ENCODE measurements around the gene BLOC1S5.

The BLOC1S5 gene

DNA sequence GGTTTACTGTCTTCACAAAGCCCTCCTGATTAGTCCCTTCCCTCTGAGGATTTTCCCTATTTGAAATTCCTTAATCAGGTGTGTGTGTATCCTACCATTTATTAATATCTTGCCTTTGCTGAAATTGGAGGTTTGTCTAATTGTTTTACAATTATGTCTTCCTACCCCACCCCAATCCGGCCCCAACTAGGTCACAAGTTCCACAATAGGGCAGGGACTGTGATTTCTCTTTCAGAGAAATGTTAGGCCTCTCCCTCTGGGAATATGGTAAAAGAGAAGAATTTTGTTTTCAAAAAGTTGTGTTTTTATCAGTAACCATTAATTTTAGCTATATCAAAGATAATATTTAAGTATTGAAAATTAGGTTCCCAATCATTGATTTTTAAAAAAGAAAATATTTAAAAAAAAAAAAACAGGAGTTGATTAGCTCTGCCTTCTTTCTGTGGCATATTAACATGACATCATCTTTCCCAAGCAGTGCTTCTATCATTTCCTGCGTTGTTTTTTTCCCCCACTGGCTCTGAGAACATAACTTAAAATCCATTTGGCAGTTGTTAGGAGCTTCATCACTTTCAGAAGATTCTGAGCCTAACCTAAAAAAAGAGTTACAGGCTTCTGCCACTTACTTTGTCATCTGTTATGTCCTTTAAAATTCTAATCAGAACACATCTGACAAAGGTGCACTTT, 36.1 kb downstream of the BLOC1S5 start:
- Histone ChIP-seq H3K4me3 (ENCODE audit: low read length) (no peak overlapping the region), H3K36me3 (ENCODE audit: insufficient read depth, low read depth, low read length) (no peaks in the 10 kb centered on the region), H3K9me3 (ENCODE audit: insufficient read depth, low read depth, low read length) (no peaks in the 10 kb centered on the region), H3K27me3 (ENCODE audit: insufficient read depth, low read length) (no peaks in the 10 kb centered on the region), H3K9ac (ENCODE audit: low read depth, low read length) (no peak overlapping the region), H3K4me1 (ENCODE audit: insufficient read depth, low read length) (peaks cover 3% of the 10 kb centered on the region; the same call in 1 of the 2 replicates), H3K27ac (ENCODE audit: low read length) (no peak overlapping the region)

- H3K27ac ChIP-seq (ENCODE audit: low read length), result no peak overlapping the region
- H3K4me1 ChIP-seq (ENCODE audit: insufficient read depth, low read length), result peaks cover 3% of the 10 kb centered on the region; the same call in 1 of the 2 replicates
- H3K27me3 ChIP-seq (ENCODE audit: insufficient read depth, low read length), result no peaks in the 10 kb centered on the region
- no peak overlapping the region for H3K4me3 ChIP-seq (ENCODE audit: low read length)
- H3K9me3 ChIP-seq (ENCODE audit: insufficient read depth, low read depth, low read length), result no peaks in the 10 kb centered on the region
- no peak overlapping the region for H3K9ac ChIP-seq (ENCODE audit: low read depth, low read length)
- H3K36me3 ChIP-seq (ENCODE audit: insufficient read depth, low read depth, low read length), result no peaks in the 10 kb centered on the region
Measured at GRCh38 chr6:8026800-8027199, 37.4 kb downstream of the BLOC1S5 start.

- H3K27me3 ChIP-seq (ENCODE audit: insufficient read depth, low read length), result no peaks in the 10 kb centered on the region
- H3K27ac ChIP-seq (ENCODE audit: low read length), result no peak overlapping the region
- peaks cover 3% of the 10 kb centered on the region; the same call in 1 of the 2 replicates for H3K4me1 ChIP-seq (ENCODE audit: insufficient read depth, low read length)
- no peaks in the 10 kb centered on the region for H3K9me3 ChIP-seq (ENCODE audit: insufficient read depth, low read depth, low read length)
- H3K4me3 ChIP-seq (ENCODE audit: low read length), result no peak overlapping the region
- H3K9ac ChIP-seq (ENCODE audit: low read depth, low read length), result no peak overlapping the region
- no peaks in the 10 kb centered on the region for H3K36me3 ChIP-seq (ENCODE audit: insufficient read depth, low read depth, low read length)
Measured at GRCh38 chr6:8025191-8025590, 39.0 kb downstream of the BLOC1S5 start.

DNA sequence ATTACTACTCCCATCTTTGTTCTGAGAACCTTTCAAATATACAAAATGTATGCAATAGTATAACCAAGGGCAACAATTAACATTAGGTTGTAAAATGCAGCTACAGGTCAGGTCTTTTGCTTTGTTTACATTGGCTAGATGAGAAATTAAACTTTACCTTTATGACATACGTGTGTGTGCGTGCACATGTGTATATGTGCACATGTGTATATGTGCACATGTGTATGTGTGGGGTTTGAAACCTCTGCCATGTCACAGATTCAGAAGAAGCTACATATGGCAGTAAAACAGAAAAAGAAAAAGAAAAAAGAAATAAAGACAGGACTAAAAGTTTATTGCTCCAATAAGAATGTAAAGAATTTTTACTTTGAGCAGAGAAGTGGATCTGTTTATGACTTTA, 40.6 kb downstream of the BLOC1S5 start:
- Histone ChIP-seq H3K4me3 (ENCODE audit: low read length) (no peak overlapping the region), H3K9me3 (ENCODE audit: insufficient read depth, low read depth, low read length) (no peaks in the 10 kb centered on the region), H3K27me3 (ENCODE audit: insufficient read depth, low read length) (no peaks in the 10 kb centered on the region), H3K9ac (ENCODE audit: low read depth, low read length) (no peak overlapping the region), H3K27ac (ENCODE audit: low read length) (no peak overlapping the region), H3K36me3 (ENCODE audit: insufficient read depth, low read depth, low read length) (no peaks in the 10 kb centered on the region), H3K4me1 (ENCODE audit: insufficient read depth, low read length) (peaks cover 5% of the 10 kb centered on the region; the same call in 1 of the 2 replicates)

GRCh38 chr6:8020083-8020482, 44.1 kb downstream of the BLOC1S5 start:
- H3K36me3 ChIP-seq (ENCODE audit: insufficient read depth, low read depth, low read length), result peaks cover 5% of the 10 kb centered on the region

DNA sequence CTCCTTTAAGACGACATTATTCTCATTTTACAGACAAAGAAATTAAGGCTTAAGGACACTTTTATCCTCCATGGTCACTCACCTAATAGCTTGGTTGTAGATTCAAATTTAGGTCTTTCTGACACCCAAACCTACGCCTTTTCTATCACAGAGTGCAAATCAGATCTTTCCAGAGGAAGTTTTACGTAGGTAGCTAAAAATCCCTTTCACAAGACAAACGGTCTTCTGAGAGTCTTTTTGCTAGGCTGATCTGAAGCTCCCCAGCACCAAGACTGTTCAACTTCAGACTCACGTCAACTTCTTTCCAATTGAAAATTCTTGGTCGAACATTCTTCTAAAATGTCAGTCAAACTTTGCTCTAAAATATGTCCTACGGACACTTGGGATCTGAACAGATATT, 46.5 kb downstream of the BLOC1S5 start:
- Histone ChIP-seq H3K36me3 (ENCODE audit: insufficient read depth, low read depth, low read length) (peaks cover 18% of the 10 kb centered on the region), H3K27ac (ENCODE audit: low read length) (no peak overlapping the region), H3K9me3 (ENCODE audit: insufficient read depth, low read depth, low read length) (no peaks in the 10 kb centered on the region), H3K27me3 (ENCODE audit: insufficient read depth, low read length) (no peaks in the 10 kb centered on the region), H3K9ac (ENCODE audit: low read depth, low read length) (peak overlapping the region; percentile 23; the same call in 1 of the 2 replicates), H3K4me3 (ENCODE audit: low read length) (no peak overlapping the region), H3K4me1 (ENCODE audit: insufficient read depth, low read length) (peaks cover 17% of the 10 kb centered on the region)

More at GRCh38 chr6:8020083-8020482, 44.1 kb downstream of the BLOC1S5 start:
- no peak overlapping the region for H3K9ac ChIP-seq (ENCODE audit: low read depth, low read length)
- no peak overlapping the region for H3K27ac ChIP-seq (ENCODE audit: low read length)
- H3K4me3 ChIP-seq (ENCODE audit: low read length), result no peak overlapping the region
- no peaks in the 10 kb centered on the region for H3K9me3 ChIP-seq (ENCODE audit: insufficient read depth, low read depth, low read length)
- H3K27me3 ChIP-seq (ENCODE audit: insufficient read depth, low read length), result no peaks in the 10 kb centered on the region
- peaks cover 17% of the 10 kb centered on the region for H3K4me1 ChIP-seq (ENCODE audit: insufficient read depth, low read length)

- Histone ChIP-seq H3K36me3 (ENCODE audit: insufficient read depth, low read depth, low read length) (peaks cover 18% of the 10 kb centered on the region), H3K27ac (ENCODE audit: low read length) (no peak overlapping the region), H3K9ac (ENCODE audit: low read depth, low read length) (no peak overlapping the region), H3K4me1 (ENCODE audit: insufficient read depth, low read length) (peaks cover 17% of the 10 kb centered on the region), H3K27me3 (ENCODE audit: insufficient read depth, low read length) (no peaks in the 10 kb centered on the region), H3K4me3 (ENCODE audit: low read length) (no peak overlapping the region), H3K9me3 (ENCODE audit: insufficient read depth, low read depth, low read length) (no peaks in the 10 kb centered on the region)
Measured at GRCh38 chr6:8017276-8017701, 46.9 kb downstream of the BLOC1S5 start.

GRCh38 chr6:8014947-8015346, 49.2 kb downstream of the BLOC1S5 start:
- no peaks in the 10 kb centered on the region for H3K27me3 ChIP-seq (ENCODE audit: insufficient read depth, low read length)
- H3K9ac ChIP-seq (ENCODE audit: low read depth, low read length), result no peak overlapping the region
- no peak overlapping the region for H3K4me3 ChIP-seq (ENCODE audit: low read length)
- H3K4me1 ChIP-seq (ENCODE audit: insufficient read depth, low read length), result peaks cover 21% of the 10 kb centered on the region
- H3K27ac ChIP-seq (ENCODE audit: low read length), result no peak overlapping the region
- H3K36me3 ChIP-seq (ENCODE audit: insufficient read depth, low read depth, low read length), result peaks cover 18% of the 10 kb centered on the region
- H3K9me3 ChIP-seq (ENCODE audit: insufficient read depth, low read depth, low read length), result no peaks in the 10 kb centered on the region

DNA sequence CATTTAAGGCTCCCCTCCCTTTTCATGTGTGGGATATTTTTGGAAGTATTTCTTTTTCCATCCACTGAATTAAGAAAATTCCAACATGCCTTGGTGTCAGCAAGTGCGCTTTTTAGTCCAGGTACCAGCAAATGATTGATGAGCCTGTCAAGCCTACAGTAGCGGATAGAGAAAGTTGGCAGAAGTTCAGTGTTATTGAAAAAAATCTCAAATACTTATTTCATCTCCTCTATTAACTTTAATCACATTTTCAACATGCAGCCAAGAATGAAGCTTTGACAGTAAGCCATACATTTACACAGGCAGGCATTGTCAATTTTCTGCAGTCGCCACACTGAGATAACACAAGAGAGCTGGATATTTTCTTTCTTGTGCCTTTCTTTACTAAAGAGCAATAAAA, 50.4 kb downstream of the BLOC1S5 start:
- peaks cover 20% of the 10 kb centered on the region for H3K4me1 ChIP-seq (ENCODE audit: insufficient read depth, low read length)
- no peaks in the 10 kb centered on the region for H3K9me3 ChIP-seq (ENCODE audit: insufficient read depth, low read depth, low read length)
- H3K27me3 ChIP-seq (ENCODE audit: insufficient read depth, low read length), result no peaks in the 10 kb centered on the region
- no peak overlapping the region for H3K4me3 ChIP-seq (ENCODE audit: low read length)
- peaks cover 18% of the 10 kb centered on the region for H3K36me3 ChIP-seq (ENCODE audit: insufficient read depth, low read depth, low read length)
- no peak overlapping the region for H3K27ac ChIP-seq (ENCODE audit: low read length)
- no peak overlapping the region for H3K9ac ChIP-seq (ENCODE audit: low read depth, low read length)

DNA sequence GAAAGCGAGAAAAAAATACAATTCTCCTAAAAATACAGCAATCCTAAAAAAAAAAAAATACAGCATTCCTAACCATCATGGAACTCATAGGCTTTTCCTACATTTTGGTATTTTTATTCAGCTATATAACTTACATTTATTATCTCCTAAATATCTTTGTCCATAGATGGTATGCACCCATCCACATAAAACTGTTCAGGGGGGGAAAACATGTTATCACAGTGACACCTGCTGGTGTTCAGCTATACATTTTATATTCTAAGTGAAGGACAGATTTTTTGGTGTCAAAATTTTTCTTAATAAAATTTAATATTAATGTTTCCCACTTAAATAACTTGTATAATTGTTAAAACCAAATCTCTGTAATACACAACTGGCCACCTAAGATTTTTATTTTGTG, 58.0 kb downstream of the BLOC1S5 start:
- Histone ChIP-seq H3K27ac (ENCODE audit: low read length) (no peak overlapping the region), H3K36me3 (ENCODE audit: insufficient read depth, low read depth, low read length) (peaks cover 4% of the 10 kb centered on the region; the same call in 1 of the 2 replicates), H3K9me3 (ENCODE audit: insufficient read depth, low read depth, low read length) (no peaks in the 10 kb centered on the region), H3K27me3 (ENCODE audit: insufficient read depth, low read length) (no peaks in the 10 kb centered on the region), H3K4me1 (ENCODE audit: insufficient read depth, low read length) (peaks cover 5% of the 10 kb centered on the region; the same call in 1 of the 2 replicates), H3K4me3 (ENCODE audit: low read length) (no peak overlapping the region), H3K9ac (ENCODE audit: low read depth, low read length) (no peak overlapping the region)

- Histone ChIP-seq H3K27me3 (ENCODE audit: insufficient read depth, low read length) (no peaks in the 10 kb centered on the region), H3K9me3 (ENCODE audit: insufficient read depth, low read depth, low read length) (no peaks in the 10 kb centered on the region), H3K9ac (ENCODE audit: low read depth, low read length) (no peak overlapping the region), H3K4me1 (ENCODE audit: insufficient read depth, low read length) (peaks cover 6% of the 10 kb centered on the region; the same call in 1 of the 2 replicates), H3K36me3 (ENCODE audit: insufficient read depth, low read depth, low read length) (peaks cover 4% of the 10 kb centered on the region; the same call in 1 of the 2 replicates), H3K4me3 (ENCODE audit: low read length) (no peak overlapping the region), H3K27ac (ENCODE audit: low read length) (no peak overlapping the region)
Measured at GRCh38 chr6:8005136-8005535, 59.1 kb downstream of the BLOC1S5 start.

GRCh38 chr6:8000636-8001035, 63.6 kb downstream of the BLOC1S5 start:
- H3K9me3 ChIP-seq (ENCODE audit: insufficient read depth, low read depth, low read length), result no peaks in the 10 kb centered on the region
- no peaks in the 10 kb centered on the region for H3K27me3 ChIP-seq (ENCODE audit: insufficient read depth, low read length)
- H3K9ac ChIP-seq (ENCODE audit: low read depth, low read length), result no peak overlapping the region
- H3K36me3 ChIP-seq (ENCODE audit: insufficient read depth, low read depth, low read length), result no peaks in the 10 kb centered on the region
- H3K4me3 ChIP-seq (ENCODE audit: low read length), result no peak overlapping the region
- H3K4me1 ChIP-seq (ENCODE audit: insufficient read depth, low read length), result peaks cover 5% of the 10 kb centered on the region; the same call in 1 of the 2 replicates
- H3K27ac ChIP-seq (ENCODE audit: low read length), result no peak overlapping the region

Measured in iPS-20b (cell line).